GM08714 (cell line): ENCODE measurements around the gene HS6ST3.

Source experiments
- H3K4me3 ChIP-seq: fragments of 200-500 bp; sonication (Bioruptor generic); 2 replicates; pipeline ENCODE4 v1.5.1; 2014; ENCODE audit warnings: mild to moderate bottlenecking, low read length, inconsistent platforms
- ZNF274 ChIP-seq: IDR thresholded peaks from 2 replicates; pipeline ENCODE4 v1.6.1; 2012; ENCODE audit warnings: mild to moderate bottlenecking, low read depth, low read length

The HS6ST3 gene

DNA sequence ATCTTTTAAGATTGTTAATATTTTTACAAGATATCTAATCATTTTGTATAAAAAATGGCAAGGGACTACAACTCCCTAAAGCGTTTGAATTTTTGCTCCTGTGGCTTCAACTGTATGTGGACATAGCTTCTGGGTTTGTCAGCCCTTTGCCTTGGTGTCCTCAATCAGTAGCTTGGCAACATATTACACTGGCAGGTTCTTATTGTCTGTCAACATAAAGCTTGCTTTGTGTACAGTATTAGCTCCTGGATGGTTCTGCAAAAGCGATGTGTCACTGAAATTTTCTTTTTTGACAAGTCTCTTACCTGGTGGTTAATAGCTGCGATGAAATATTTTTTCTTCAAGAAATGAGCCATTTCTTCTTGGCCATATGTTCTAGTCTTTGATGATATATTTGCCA lies 190.0 kb downstream of the HS6ST3 start:
- TF ChIP-seq ZNF274: no peak

DNA sequence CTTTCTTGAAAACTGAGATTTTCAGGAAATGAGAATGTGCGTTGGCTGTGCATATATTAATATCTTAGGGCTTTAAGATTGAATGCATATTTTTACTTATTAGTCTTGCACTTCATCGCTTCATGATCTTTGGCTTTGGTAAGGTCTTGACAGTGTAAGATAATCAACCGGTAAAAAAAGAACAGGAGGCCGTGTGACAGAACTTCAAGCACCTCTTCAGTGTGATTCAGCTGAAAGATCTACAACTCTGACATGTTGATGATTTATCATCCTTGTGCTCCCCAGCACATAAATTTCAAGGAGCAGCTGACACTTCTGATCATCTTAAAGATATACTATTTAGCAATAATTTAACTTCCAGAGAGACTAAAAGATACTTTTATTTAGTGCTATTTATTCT lies 195.1 kb downstream of the HS6ST3 start:
- TF ChIP-seq ZNF274: no peak
- no peak overlapping the region for H3K4me3 ChIP-seq

More for the DNA sequence above, 190.0 kb downstream of the HS6ST3 start:
- H3K4me3 ChIP-seq: no peak overlapping the region

DNA sequence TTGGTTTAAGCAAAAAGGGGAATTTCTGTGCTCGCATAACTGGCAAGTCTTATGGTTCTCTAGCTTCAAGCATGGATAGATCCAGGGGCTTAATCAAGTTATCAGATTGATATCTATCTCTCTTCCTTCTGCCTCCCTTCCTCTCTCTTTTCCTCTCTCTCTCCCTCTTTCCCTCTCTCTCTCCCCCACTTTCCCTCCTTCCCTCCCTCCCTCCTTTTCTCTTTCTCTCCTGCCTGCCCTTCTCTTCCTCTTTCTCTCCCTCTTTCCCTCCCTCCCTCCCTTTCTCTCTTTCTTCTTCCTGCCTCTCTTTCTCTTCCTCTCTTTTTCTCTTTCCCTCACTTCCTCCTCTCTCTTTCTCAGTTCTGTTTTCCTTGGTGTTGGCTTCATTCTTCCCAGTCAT lies 195.8 kb downstream of the HS6ST3 start:
- no peak overlapping the region for H3K4me3 ChIP-seq
- no peak for TF ChIP-seq ZNF274

DNA sequence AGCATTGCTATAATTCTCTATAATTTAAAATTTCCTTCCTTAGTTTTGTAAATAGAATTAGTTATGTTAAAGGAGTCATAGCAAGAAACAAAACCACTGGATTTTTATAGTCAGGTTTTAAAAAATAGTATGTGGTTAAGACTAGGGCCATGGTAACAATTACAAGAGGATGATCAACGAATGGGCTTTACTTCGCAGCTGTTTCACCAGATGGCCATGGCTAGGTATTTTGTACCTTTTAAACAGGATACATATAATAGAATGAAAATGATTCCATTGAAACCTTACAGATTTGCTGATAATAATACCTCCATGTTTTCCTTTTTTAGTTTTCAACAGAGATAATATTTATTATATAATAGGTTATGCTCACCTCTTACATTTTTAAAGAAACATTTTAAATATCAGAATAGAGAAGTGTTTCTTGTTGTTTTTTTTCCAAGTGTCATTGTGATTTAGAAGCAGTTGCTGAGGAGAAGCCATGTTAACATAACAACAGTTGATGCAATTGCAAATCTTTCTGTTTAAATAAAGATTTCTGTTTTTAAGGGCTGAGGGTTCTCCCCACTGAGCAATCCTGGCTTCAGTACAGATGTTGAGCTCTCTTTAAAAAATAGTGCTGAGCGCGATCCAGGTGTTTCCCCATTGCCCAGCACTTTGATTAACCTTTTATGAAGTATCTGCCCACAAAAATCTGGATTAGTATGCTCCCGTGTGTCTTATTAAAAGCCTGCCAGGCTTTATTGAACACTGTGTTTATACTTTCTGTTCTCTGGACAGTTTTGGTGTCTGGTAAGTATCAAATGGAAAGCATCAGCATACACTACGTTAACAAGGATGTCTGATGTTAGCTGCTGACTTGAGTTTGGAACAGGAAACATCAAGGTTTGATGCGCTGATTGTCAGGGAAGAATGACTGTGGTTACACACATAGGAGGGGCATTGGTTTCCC lies 205.3 kb downstream of the HS6ST3 start:
- H3K4me3 ChIP-seq: no peak overlapping the region
- TF ChIP-seq ZNF274: no peak

DNA sequence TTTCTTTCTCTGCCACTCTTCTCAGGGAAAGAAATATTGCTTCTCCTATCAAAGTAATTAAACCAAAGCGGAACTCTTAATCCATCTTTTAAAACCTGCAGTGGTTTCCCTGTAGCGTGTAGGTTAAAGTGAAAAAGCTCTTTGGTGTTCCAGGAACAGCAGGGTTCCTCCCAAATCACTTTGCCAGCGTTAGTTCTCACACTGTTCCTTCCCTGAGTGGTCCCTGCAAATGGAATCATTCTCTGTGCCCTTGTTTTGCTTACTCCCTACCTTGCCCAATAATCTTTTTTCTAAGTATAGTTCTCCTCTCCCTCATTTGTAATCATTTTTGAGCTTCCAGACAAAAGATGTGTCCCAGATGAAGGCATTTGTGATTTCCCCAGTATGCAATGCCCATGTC lies 207.5 kb downstream of the HS6ST3 start:
- H3K4me3 ChIP-seq: no peak overlapping the region
- no peak for TF ChIP-seq ZNF274

DNA sequence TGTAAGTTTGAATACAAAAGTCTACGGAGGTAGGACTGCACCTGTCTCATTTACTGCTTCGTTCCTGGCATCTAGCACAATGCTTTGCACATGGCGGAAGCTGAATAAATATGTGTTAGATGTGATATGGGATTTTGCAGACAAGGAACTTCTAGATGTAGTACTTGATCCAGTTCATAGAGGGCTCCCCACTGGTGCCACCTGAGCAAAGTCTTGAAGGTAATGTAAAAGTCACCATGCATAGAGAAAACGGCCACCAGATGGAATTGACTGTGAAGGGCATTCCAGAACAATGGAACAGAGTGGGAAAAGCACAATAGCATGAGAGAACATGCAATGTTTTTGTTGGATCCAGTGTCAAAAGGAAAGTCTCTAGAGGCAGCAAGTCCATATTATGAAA lies 209.3 kb downstream of the HS6ST3 start:
- no peak overlapping the region for H3K4me3 ChIP-seq
- no peak for TF ChIP-seq ZNF274

DNA sequence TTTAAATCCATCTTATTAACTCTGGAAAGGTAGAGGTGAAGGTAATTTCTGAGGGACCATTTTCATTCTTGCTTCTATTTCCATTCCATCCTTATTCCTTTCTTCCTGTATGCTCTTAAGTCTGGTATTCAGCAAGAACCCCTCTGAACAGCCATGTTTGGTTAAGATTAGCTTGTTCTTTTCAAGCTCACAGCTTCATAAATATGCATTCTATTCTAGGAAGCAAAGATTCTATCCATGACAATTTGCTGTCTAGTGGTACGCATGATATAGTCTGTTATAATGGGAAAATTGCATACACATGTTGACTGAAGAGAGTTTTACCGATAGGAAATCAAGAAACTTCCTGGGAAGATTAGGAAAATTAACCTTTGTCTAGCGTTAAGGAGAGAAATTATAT lies 218.7 kb downstream of the HS6ST3 start:
- no peak for TF ChIP-seq ZNF274
- no peak overlapping the region for H3K4me3 ChIP-seq

DNA sequence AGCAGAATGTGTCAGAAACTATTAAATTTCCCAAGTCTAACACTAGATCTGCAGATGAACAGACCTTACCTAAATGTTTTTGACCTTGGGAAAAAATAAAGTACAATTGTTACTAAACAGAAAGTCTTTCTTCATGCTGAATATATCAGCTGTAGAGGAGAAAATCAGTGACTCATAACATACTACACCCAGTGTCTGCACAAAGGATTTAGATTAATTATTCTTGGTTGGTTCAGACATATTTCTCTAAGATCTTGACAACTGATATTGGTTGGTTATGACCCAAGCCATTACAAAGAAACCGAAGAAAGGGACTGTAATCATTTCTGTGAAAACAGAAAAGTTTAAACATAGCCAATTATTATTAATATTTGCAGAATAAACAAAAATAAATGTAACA lies 225.1 kb downstream of the HS6ST3 start:
- H3K4me3 ChIP-seq: no peak overlapping the region
- TF ChIP-seq ZNF274: no peak

DNA sequence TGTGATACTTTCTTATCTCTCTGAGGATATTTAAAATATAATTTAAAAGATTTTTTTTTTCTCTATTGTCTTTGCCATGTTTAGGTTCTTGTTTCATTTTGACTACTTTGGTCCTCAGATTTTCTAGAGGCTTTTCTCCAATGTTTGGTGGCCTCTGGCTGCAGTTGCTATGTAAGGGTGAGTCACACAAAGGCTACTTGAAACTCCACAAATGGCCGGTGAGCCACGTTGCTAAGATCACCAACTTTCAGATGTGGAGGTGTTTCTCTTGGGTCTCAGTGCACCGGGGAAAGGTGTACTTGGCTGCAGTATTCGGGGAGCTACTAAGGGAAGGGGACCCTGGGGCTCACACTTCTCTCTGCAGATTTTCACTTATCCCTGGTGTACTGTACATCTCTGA lies 248.1 kb downstream of the HS6ST3 start:
- TF ChIP-seq ZNF274: no peak
- H3K4me3 ChIP-seq: no peak overlapping the region

DNA sequence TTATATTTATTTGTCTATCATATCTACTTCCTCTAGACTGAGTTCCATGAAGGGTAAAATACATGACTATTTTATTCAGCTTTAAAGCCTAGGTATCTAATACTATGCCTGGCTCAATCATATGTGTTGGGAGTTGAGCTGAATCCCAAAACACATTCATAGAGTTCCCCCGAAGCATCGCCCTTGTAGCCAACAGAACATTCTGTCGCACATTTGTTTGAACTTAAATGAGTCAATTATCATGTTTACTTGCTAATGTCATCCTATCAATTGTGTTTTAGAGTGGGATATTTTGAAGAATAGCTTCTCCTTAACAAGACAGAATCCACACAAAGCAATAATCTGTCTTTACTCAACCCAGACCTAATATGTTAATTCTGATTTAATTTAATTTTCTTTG lies 252.4 kb downstream of the HS6ST3 start:
- no peak overlapping the region for H3K4me3 ChIP-seq
- no peak for TF ChIP-seq ZNF274

DNA sequence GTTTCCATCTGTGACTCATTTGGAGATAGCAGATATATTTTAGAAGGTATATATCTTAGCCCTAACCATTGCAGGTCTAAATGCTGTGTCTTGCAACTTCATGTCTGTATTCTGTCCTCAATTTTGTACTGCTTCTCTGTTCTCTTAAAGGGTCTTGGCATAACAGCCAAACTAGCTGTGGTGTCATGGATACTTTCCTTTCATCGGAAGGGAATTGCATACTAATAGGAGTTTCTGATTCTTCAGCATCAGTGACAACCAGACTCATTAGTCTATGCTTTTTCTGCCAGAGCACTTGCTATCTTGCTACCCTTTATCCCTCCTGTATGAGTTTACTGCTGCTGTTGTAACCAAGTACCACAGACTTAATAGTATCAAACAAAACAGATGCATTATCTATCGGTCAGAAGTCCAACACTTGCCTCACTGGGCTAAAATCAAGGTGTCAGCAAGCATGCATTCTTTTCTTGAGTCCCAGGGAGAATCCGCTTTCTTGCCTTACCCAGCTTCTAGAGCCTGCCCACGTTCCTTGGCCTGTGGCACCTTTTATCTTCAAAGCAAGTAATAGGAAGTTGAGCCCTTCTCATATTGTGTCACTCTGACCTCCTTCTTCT lies 253.1 kb downstream of the HS6ST3 start:
- TF ChIP-seq ZNF274: no peak

DNA sequence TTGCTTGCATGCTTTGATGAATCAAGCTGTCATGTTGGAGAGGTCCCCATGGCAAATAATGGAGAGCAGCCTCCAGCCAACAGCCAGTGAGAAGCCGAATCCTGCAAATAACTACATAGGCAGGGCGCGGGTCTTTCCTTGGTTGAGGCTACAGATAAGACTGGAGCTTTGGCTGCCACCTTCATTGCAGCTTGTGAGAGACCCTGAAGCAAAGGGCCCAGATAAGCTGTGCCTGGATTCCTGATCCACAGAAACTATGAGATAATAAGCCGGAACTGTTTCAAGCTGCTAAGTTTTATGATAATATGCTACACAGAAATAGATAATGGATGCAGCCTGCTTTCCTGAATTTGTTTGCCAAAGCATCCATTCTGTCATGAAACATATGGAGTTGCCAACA lies 257.0 kb downstream of the HS6ST3 start:
- no peak overlapping the region for H3K4me3 ChIP-seq
- no peak for TF ChIP-seq ZNF274

More for the DNA sequence above, 253.1 kb downstream of the HS6ST3 start:
- no peak overlapping the region for H3K4me3 ChIP-seq

DNA sequence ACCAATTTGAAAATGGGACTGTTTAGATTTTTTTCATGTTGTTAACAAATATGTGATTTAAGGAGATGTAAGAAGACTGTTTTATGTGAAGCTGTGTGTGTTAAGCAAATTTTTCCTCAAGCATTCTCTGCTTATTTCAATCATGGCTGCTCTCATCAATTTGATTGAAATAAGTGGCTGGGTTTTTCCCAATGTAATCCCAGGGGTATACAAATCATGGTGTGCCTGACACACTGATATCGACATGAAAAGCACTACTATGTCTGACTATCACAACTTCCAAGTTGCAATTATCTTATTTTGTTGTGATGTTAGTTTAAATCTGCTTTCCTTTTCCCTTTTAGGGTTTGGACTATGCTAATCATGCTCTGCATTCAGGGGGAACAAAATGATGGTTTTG lies 283.7 kb downstream of the HS6ST3 start:
- H3K4me3 ChIP-seq: no peak overlapping the region
- TF ChIP-seq ZNF274: no peak

DNA sequence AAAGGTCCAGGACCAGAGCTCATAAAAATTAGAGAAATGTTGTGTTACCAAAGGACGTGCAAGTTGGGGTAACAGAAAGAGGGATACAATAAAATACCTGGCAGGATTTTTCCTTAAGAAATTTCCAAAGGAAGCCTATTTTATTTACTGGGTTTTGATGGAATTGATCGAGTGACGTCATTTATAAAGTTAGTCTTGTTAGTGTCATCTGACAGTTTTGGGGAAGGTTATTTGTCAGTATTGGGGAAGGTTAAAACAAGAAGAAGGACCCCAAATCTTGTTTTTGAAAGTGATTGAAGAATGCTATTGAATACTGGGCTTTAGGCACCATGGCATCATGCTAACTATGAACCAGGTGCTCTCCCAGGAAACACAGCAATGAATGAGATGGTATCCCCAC lies 287.9 kb downstream of the HS6ST3 start:
- no peak for TF ChIP-seq ZNF274
- no peak overlapping the region for H3K4me3 ChIP-seq

DNA sequence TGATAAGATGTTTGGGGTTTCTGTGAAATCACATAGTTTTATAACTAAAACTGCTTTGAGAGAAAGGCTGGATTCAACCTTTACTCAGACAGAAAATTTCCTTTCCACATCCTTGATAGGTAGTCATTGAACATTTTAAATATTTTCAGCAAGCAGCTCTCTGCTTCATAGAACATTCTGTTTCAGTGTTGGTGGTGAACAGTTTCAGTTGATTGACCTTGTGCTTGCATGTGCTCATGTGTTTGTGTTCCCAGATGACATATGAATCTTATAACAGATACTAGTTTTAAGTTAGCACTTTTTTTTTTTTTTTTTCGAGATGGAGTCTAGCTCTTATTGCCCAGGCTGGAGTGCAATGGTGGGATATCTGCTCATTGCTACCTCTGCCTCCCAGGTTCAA lies 290.1 kb downstream of the HS6ST3 start:
- TF ChIP-seq ZNF274: no peak
- no peak overlapping the region for H3K4me3 ChIP-seq
